GM10248 (cell line): ENCODE measurements around the gene DMPK.

ENCODE experiments used
- CTCF ChIA-PET: fragments of 300-600 bp; sonication (Branson Sonifier 250); formaldehyde crosslinking; extraction: SDS; loops from one replicate; lab custom pipeline; 2021; ENCODE audit warnings: antibody characterized with exemption; lab: Yijun Ruan, JAX
- POLR2A ChIA-PET: fragments of 350-650 bp; sonication (Branson Sonifier 250); formaldehyde crosslinking; extraction: SDS; loops from one replicate; lab custom pipeline; 2020; ENCODE audit warnings: antibody characterized with exemption; lab: Yijun Ruan, JAX
- DNase-seq: peaks from one replicate; pipeline ENCODE4 v3.0.0; 2012; ENCODE audit errors: extremely low spot score
- TF ChIP-seq, protein P1 (sequence below): IDR thresholded peaks from 2 replicates; pipeline ENCODE4 v1.5.1; 2012; ENCODE audit warnings: mild to moderate bottlenecking, low read depth; ENCODE audit errors: extremely low read depth, missing control alignments, control extremely low read depth

Gene DMPK

DNA sequence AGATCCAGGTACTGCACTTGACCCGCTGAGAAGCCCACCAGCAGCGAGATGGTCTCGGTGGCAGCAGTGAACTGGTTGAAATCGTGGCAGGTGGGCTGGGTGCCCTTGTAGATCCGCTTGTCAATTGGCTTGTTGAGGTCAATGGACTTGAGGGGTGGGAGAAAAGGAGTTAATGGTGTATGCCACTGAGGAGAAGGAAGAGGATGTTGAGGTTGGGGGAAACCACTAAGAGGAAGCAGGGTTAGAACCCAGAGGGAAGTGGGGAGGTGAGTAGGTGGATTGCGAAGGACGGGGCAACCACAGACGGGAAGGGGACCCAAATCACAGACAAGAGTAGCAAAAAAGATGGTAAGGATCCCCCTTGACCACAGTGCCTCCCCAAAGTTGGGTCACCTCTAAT, 8.7 kb upstream of the DMPK start:
- CTCF ChIA-PET = interaction anchor here (2.7 to 8.0 kb wide), 4 partner anchors 9 to 26 kb away, joined by 8 to 77 read pairs (median 17); partner anchors contain the start of genes DMPK and SIX5
- POLR2A ChIA-PET = no interaction called here
- DNase-seq = no peak
- TF ChIP-seq, protein P1, sequence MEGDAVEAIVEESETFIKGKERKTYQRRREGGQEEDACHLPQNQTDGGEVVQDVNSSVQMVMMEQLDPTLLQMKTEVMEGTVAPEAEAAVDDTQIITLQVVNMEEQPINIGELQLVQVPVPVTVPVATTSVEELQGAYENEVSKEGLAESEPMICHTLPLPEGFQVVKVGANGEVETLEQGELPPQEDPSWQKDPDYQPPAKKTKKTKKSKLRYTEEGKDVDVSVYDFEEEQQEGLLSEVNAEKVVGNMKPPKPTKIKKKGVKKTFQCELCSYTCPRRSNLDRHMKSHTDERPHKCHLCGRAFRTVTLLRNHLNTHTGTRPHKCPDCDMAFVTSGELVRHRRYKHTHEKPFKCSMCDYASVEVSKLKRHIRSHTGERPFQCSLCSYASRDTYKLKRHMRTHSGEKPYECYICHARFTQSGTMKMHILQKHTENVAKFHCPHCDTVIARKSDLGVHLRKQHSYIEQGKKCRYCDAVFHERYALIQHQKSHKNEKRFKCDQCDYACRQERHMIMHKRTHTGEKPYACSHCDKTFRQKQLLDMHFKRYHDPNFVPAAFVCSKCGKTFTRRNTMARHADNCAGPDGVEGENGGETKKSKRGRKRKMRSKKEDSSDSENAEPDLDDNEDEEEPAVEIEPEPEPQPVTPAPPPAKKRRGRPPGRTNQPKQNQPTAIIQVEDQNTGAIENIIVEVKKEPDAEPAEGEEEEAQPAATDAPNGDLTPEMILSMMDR = no peak

DNA sequence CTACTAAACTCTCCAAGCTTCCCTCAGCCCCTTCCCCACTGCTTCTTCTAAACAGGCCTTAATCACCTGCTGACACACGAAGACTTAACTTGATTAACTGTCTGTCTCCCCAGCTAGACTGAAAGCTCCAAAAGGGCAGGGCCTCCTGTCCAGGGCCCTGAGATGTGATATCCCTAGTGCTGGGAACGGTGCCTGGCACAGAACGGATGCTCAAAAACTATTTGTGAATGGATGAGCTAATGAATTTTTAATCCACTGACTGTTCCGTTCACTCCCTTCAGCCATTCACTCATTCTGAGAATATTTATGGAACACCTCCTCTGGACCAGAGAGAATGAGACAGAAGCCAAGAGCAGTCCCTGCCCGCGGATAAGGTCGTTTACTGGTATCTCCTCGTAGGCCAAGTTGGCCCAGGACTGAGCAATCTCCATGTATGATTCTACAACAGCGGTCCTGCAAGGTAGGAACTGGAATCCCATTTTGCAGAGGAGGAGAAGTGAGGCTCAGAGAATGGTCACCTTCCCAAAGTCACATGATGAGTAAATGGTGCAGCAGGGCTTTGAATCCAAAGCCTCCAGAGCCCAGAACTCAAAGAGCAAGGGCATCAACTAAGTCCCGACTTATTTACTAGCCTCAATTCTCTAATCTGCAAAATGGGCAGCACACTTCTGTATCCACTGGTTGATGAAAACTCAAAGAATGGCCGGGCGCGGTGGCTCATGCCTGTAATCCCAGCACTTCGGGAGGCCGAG, 6.9 kb upstream of the DMPK start:
- ChIA-PET CTCF (interaction anchor here (1.1 to 3.2 kb wide), 6 partner anchors 10 to 28 kb away, joined by 3 to 16 read pairs (median 5); partner anchors contain the start of gene SIX5), POLR2A (no interaction called here)
- no peak for DNase-seq
- TF ChIP-seq, protein P1 = no peak

DNA sequence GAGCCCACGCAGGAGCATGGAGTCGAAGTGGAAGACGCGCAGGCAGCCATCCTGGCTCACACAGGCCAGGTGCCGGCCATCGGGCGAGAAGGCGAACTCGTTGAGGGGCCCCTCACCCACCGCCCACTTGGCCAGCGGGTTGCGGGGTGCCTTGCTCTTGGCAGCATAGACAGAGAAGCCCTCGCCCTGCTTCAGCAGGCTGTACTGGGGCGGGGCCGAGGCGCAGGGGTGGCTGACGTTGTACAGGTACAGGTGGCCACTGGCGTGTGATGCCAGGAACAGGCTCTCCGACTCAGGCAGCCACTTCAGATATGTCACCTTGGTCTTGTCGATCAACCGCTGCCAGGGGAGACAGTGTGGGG, 4.2 kb upstream of the DMPK start:
- TF ChIP-seq, protein P1 = no peak
- no peak for DNase-seq
- POLR2A ChIA-PET = no interaction called here
- CTCF ChIA-PET = interaction anchor here (1.1 kb wide), 1 partner anchor 16 kb away, joined by 3 read pairs; no protein-coding TSS in a partner anchor

DNA sequence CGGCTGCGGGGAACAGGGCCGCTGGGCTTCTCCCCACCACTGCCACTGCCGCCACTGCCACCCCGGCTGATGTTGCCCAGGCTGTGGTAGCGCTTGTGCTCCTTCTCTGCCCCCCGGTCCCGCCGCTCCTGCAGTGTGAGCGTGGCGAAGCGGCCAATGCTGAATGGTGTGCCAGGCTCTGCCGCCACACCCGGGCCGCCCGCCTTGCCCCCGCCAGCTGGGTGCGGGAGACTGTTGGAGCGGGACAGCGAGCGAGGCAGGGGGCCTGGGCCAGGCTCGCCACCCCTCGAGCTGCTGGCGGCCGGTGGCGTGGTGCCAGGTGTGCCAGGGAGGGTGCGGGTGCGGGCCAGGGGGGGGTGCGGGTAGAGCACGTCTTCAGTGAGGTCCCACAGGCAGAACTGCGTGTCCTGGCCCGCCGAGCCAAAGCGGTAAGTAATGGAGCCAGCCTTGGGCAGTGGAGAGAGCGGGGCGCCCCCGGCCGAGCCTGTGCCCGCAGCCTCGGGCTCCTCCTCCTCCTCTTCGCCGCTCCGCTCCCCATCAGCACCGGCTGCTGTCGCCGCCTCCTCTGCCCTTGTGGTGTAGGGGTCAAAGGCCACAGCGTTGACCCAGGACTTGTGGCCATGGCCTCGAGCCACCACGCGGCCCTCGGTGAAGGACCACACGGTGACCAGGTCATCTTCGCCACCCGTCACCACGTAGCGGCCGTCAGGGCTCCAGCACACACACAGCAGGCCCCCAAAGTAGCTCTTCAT, 3.7 kb upstream of the DMPK start:
- POLR2A ChIA-PET = no interaction called here
- no peak for DNase-seq
- TF ChIP-seq, protein P1 = no peak
- CTCF ChIA-PET = interaction anchor here (1.1 to 1.8 kb wide), 3 partner anchors 14 to 31 kb away, joined by 3 to 9 read pairs (median 6); no protein-coding TSS in a partner anchor

DNA sequence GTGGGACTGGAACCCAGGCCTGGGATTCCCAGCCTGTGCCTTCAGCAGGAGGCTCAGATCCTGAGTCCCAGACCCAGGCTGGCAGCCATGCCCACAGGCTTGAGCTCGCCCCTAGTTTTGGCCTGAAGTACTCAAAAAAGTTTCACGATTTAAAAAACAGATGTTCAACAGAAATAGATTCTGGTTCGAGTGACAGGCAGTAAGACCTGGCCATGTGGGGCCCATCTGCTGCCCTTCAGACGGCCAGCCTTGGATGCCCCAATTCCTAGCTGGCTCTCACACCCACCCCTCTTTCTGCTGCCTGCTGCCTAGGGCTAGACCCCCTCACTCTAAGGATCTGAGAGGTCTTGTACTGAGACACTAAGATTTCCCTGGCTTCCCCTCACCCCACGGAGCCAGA, 2.8 kb upstream of the DMPK start:
- CTCF ChIA-PET = interaction anchor here (1.6 to 1.8 kb wide), 2 partner anchors 14 to 32 kb away, joined by 6 to 9 read pairs; no protein-coding TSS in a partner anchor
- TF ChIP-seq, protein P1 = no peak
- POLR2A ChIA-PET = no interaction called here
- DNase-seq = no peak

DNA sequence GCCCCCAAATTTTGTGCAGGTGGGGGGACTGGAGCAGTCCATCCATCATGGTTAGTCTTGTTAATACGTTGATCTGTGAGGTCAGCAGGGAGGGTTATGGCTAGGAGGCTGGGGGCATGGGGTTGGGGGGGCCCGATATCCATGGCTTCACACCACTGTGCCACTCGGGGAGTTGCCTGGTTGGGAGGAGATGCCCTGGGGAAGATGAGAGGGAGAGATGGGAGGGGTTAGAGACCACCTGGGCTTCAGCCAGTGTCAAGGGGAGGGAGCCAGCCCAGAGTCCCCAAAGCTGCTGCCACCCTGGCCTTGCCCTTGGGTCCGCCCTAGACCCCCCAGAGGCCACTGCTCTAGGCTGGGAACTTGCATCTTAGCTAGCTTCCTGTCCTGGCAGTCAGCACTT, 1.8 kb upstream of the DMPK start:
- TF ChIP-seq, protein P1 = no peak
- CTCF ChIA-PET = interaction anchor here (0.6 to 1.8 kb wide), 3 partner anchors 15 to 33 kb away, joined by 3 to 9 read pairs (median 6); partner anchors contain the start of gene SIX5
- DNase-seq = no peak
- POLR2A ChIA-PET = no interaction called here
